NB4 (cell line): ENCODE measurements around the gene CDON.

Experiments used
- DNase-seq: peaks from one replicate; pipeline ENCODE4 v3.0.0; 2010; ENCODE audit warnings: low read depth
- H3K4me3 ChIP-seq: one replicate; pipeline ENCODE4 v1.5.1; 2011; ENCODE audit warnings: mild to moderate bottlenecking, low read depth, low read length, moderate library complexity
- MYC ChIP-seq: IDR thresholded peaks from 2 replicates; pipeline ENCODE4 v1.6.1; 2011; ENCODE audit warnings: low read depth, low read length
- POLR2A ChIP-seq: IDR thresholded peaks from 2 replicates; pipeline ENCODE4 v1.6.1; 2011; ENCODE audit warnings: mild to moderate bottlenecking; ENCODE audit not compliant: insufficient read length; ENCODE audit errors: extremely low read depth
- TF ChIP-seq, protein P1 (sequence below): IDR thresholded peaks from 2 replicates; pipeline ENCODE4 v1.6.1; 2011; ENCODE audit warnings: low read depth, low read length
- TF ChIP-seq, protein P2 (sequence below): IDR thresholded peaks from one replicate; pipeline ENCODE4 v1.5.1; 2012; ENCODE audit warnings: low read depth, low read length

The CDON gene

GRCh38 chr11:125941267-125941618 lies 121.4 kb downstream of the CDON start:
- H3K4me3 ChIP-seq: no peak overlapping the region
- TF ChIP-seq, protein P1, sequence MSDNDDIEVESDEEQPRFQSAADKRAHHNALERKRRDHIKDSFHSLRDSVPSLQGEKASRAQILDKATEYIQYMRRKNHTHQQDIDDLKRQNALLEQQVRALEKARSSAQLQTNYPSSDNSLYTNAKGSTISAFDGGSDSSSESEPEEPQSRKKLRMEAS: no peak
- no peak for DNase-seq

DNA sequence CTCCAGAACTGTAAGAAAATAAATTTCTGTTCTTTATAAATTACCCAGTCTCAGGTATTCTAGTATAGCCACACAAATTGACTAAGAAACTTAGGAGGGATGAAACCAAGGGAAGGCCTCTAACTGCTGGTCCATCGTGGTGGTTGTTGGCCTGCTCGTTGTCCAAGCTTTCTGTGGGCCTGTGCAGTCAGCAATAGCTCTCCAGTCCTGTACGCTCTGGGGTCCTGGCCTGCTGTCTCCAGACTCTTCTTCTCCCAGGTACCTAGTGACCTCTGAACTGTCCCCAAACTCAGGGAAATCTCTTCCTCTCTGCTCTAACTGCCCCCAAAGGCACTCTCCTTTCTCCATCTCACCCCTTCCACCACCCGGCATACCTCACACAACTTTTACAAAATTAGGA lies 122.5 kb downstream of the CDON start:
- no peak for DNase-seq
- TF ChIP-seq, protein P1: no peak
- TF ChIP-seq MYC (no peak), POLR2A (no peak)
- TF ChIP-seq, protein P2, sequence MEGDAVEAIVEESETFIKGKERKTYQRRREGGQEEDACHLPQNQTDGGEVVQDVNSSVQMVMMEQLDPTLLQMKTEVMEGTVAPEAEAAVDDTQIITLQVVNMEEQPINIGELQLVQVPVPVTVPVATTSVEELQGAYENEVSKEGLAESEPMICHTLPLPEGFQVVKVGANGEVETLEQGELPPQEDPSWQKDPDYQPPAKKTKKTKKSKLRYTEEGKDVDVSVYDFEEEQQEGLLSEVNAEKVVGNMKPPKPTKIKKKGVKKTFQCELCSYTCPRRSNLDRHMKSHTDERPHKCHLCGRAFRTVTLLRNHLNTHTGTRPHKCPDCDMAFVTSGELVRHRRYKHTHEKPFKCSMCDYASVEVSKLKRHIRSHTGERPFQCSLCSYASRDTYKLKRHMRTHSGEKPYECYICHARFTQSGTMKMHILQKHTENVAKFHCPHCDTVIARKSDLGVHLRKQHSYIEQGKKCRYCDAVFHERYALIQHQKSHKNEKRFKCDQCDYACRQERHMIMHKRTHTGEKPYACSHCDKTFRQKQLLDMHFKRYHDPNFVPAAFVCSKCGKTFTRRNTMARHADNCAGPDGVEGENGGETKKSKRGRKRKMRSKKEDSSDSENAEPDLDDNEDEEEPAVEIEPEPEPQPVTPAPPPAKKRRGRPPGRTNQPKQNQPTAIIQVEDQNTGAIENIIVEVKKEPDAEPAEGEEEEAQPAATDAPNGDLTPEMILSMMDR: no peak
- H3K4me3 ChIP-seq: no peak overlapping the region

DNA sequence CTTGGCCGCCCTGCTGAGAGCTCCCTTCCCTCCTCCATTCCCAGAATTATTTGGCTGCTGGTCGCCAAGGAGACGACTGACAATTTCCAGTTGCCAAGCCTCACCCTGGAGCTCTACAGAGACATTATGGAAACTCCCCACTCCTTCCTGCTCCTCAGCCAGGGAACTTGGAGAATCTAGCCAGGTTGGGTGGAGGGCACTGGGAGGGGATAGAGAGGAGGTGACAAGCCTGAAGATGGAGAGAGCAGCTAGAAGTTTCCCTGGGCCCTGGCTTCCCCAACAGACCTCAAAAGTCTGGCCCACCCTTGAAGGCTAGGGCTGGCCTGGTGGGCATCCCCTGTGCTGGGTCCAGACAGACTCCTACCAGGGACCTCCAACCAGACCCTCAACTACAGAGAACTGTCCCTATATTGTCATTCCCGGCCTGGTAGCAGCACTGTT lies 123.6 kb downstream of the CDON start:
- TF ChIP-seq, protein P1: no peak
- TF ChIP-seq, protein P2: no peak
- TF ChIP-seq POLR2A: no peak
- no peak for TF ChIP-seq MYC
- DNase-seq: no peak

GRCh38 chr11:125938418-125938817 lies 124.2 kb downstream of the CDON start:
- peak; percentile 41 for DNase-seq
- TF ChIP-seq, protein P2: no peak
- no peak for TF ChIP-seq POLR2A
- no peak for TF ChIP-seq MYC
- TF ChIP-seq, protein P1: no peak
- no peak overlapping the region for H3K4me3 ChIP-seq

More for the DNA sequence above, 123.6 kb downstream of the CDON start:
- no peak overlapping the region for H3K4me3 ChIP-seq

DNA sequence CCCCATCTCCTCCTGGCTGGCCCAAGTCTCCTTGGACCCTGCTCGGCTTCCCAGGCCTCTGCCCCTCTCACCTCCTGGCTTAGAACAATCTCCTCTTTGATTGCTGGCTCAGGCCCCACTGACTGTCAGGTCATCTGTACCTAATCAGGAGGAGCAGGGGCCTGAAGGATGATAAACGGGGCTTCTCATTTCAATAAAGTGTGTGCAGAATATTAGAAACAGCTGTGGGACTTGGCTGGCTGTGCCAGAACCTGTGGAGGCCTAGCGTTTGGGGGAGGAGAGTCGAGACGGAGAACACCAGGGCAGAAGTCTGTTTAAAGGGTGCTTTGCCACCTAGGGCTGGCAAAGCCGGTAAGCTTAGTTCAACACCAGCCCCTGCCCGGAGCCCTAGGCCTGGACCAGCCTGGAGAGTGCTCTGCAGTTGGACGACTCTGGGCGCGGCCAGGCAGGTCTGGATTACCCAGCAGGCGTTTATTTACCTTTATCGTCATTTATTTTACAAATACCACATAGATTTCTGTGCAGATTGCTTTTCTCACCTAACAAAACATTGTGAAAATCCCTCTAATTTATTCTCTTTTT lies 127.0 kb downstream of the CDON start:
- TF ChIP-seq, protein P2: no peak
- TF ChIP-seq MYC: no peak
- no peak for TF ChIP-seq POLR2A
- TF ChIP-seq, protein P1: no peak
- DNase-seq: no peak
- no peak overlapping the region for H3K4me3 ChIP-seq

DNA sequence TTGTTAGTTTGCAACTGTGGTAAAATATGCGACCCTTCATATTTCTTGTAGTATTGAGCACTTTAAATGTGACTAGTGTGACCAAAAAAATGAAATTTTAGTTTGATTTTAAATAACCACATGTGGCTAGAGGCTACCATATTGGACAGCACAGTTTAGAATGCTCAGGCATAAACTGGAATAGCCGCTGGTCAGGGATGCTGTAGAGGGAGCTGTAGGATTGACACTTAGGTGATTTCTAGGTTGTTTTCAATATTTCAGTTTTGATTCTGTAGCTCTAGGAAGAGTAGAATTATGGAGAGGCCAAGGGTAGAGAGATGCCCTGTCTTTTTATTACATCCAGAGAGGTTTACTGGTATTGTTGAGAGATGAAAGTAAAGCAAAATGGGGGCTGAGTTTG lies 127.6 kb downstream of the CDON start:
- no peak for DNase-seq
- no peak overlapping the region for H3K4me3 ChIP-seq
- TF ChIP-seq POLR2A: no peak
- TF ChIP-seq MYC: no peak
- TF ChIP-seq, protein P2: no peak
- TF ChIP-seq, protein P1: no peak
